ENCODE results near the gene VPS11.

- TF ChIP-seq MTA2 (IDR thresholded peaks at IDR 0.05; ENCODE audit: low read depth) (no peak), ATF3 (IDR thresholded peaks at IDR 0.05; ENCODE audit: borderline replicate concordance, extremely low read depth, low read depth, low read length) (no peak), EZH2 (IDR thresholded peaks at IDR 0.05; ENCODE audit: borderline replicate concordance, control insufficient read depth, low read depth, low read length) (no peak), PKNOX1 (IDR thresholded peaks at IDR 0.05) (no peak), EP300 (IDR thresholded peaks at IDR 0.05; ENCODE audit: borderline replicate concordance in 1 of 2, control insufficient read depth in 1 of 2, low read depth in 2 of 2, low read length in 2 of 2) (no peak), TBL1XR1 (IDR thresholded peaks at IDR 0.05; ENCODE audit: low read depth, low read length) (no peak)
- TF ChIP-seq, protein P1, sequence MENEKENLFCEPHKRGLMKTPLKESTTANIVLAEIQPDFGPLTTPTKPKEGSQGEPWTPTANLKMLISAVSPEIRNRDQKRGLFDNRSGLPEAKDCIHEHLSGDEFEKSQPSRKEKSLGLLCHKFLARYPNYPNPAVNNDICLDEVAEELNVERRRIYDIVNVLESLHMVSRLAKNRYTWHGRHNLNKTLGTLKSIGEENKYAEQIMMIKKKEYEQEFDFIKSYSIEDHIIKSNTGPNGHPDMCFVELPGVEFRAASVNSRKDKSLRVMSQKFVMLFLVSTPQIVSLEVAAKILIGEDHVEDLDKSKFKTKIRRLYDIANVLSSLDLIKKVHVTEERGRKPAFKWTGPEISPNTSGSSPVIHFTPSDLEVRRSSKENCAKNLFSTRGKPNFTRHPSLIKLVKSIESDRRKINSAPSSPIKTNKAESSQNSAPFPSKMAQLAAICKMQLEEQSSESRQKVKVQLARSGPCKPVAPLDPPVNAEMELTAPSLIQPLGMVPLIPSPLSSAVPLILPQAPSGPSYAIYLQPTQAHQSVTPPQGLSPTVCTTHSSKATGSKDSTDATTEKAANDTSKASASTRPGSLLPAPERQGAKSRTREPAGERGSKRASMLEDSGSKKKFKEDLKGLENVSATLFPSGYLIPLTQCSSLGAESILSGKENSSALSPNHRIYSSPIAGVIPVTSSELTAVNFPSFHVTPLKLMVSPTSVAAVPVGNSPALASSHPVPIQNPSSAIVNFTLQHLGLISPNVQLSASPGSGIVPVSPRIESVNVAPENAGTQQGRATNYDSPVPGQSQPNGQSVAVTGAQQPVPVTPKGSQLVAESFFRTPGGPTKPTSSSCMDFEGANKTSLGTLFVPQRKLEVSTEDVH (IDR thresholded peaks at IDR 0.05; ENCODE audit: low read depth, partially characterized antibody): no peak
Measured at GRCh38 chr11:119092880-119093842, 25.5 kb downstream of the VPS11 start.

All from GM12878 (cell line).